ENCODE results near the gene SRPRB. TPM values are rescaled to one million over a fixed set of nuclear protein-coding genes. Genes with fewer than 3 reads are reported as not detected.

The SRPRB gene
- total RNA-seq, 4 donors from 2014 or later: 13.8 to 32.1 (median 24.4) TPM

GRCh38 chr3:133866141-133866540 is 60.5 kb downstream of the SRPRB start:
- H3K27me3 ChIP-seq: no peaks in the 10 kb centered on the region
- H3K27ac ChIP-seq: no peak overlapping the region
- H3K36me3 ChIP-seq: peaks cover 0 to 10% of the 10 kb centered on the region in 2 donors
- 90% methylated on average over 3 of the region's 3 CpGs; no CpG with 5 or more reads in 1 of the 2 donors for WGBS, 2 donors (ENCODE audit: low coverage in 1 of 2)
- ATAC-seq: no peak
- peaks cover 0 to 15% (median 0%) of the 10 kb centered on the region in 3 donors for H3K4me1 ChIP-seq
- H3K9me3 ChIP-seq: no peaks in the 10 kb centered on the region
- H3K4me3 ChIP-seq: no peak overlapping the region
- no peak for TF ChIP-seq EP300 (IDR thresholded peaks at IDR 0.05)
- TF ChIP-seq CTCF (IDR thresholded peaks at IDR 0.05): no peak
- TF ChIP-seq POLR2AphosphoS5 (IDR thresholded peaks at IDR 0.05): no peak
- no peak for TF ChIP-seq POLR2A (IDR thresholded peaks at IDR 0.05)

GRCh38 chr3:133868186-133868585 is 62.6 kb downstream of the SRPRB start:
- ATAC-seq: no peak
- no peak overlapping the region for H3K27ac ChIP-seq
- WGBS, 2 donors (ENCODE audit: low coverage in 1 of 2): 43 to 83% methylated on average over 1 to 4 of the region's 8 CpGs

GRCh38 chr3:133868758-133869475 is 63.3 kb downstream of the SRPRB start:
- Histone ChIP-seq H3K4me3 (no peak overlapping the region), H3K36me3 (no peaks in the 10 kb centered on the region), H3K27me3 (no peaks in the 10 kb centered on the region), H3K4me1 (peaks cover 0 to 15% (median 0%) of the 10 kb centered on the region in 3 donors), H3K9me3 (no peaks in the 10 kb centered on the region), H3K27ac (no peak overlapping the region)
- ATAC-seq: no peak
- TF ChIP-seq EP300 (IDR thresholded peaks at IDR 0.05) (no peak), CTCF (IDR thresholded peaks at IDR 0.05) (no peak), POLR2AphosphoS5 (IDR thresholded peaks at IDR 0.05) (no peak), POLR2A (IDR thresholded peaks at IDR 0.05) (no peak)
- whole genome bisulfite sequencing, 2 donors (ENCODE audit: low coverage in 1 of 2): 25% methylated on average over 4 to 6 of the region's 7 CpGs

More at GRCh38 chr3:133868186-133868585, 62.6 kb downstream of the SRPRB start:
- no peaks in the 10 kb centered on the region for H3K27me3 ChIP-seq
- no peaks in the 10 kb centered on the region for H3K36me3 ChIP-seq
- H3K4me3 ChIP-seq: no peak overlapping the region
- no peak for TF ChIP-seq EP300 (IDR thresholded peaks at IDR 0.05)
- TF ChIP-seq CTCF (IDR thresholded peaks at IDR 0.05): no peak
- no peak for TF ChIP-seq POLR2AphosphoS5 (IDR thresholded peaks at IDR 0.05)
- TF ChIP-seq POLR2A (IDR thresholded peaks at IDR 0.05): no peak
- peaks cover 0 to 15% (median 0%) of the 10 kb centered on the region in 3 donors for H3K4me1 ChIP-seq
- no peaks in the 10 kb centered on the region for H3K9me3 ChIP-seq

- 92 to 95% methylated on average over 4 to 5 of the region's 6 CpGs for WGBS, 2 donors (ENCODE audit: low coverage in 1 of 2)
- peaks cover 0 to 15% (median 0%) of the 10 kb centered on the region in 3 donors for H3K4me1 ChIP-seq
- no peak overlapping the region for H3K4me3 ChIP-seq
- no peaks in the 10 kb centered on the region for H3K36me3 ChIP-seq
- TF ChIP-seq CTCF (IDR thresholded peaks at IDR 0.05) (no peak), POLR2AphosphoS5 (IDR thresholded peaks at IDR 0.05) (no peak), EP300 (IDR thresholded peaks at IDR 0.05) (no peak), POLR2A (IDR thresholded peaks at IDR 0.05) (no peak)
- H3K9me3 ChIP-seq: no peaks in the 10 kb centered on the region
- no peaks in the 10 kb centered on the region for H3K27me3 ChIP-seq
- no peak for ATAC-seq
- no peak overlapping the region for H3K27ac ChIP-seq
Observed at GRCh38 chr3:133869586-133869985, 64.0 kb downstream of the SRPRB start.

GRCh38 chr3:133870822-133871221 is 65.2 kb downstream of the SRPRB start:
- Histone ChIP-seq H3K4me1 (peaks cover 0 to 15% (median 0%) of the 10 kb centered on the region in 3 donors), H3K9me3 (no peaks in the 10 kb centered on the region), H3K36me3 (no peaks in the 10 kb centered on the region), H3K4me3 (no peak overlapping the region), H3K27me3 (no peaks in the 10 kb centered on the region), H3K27ac (no peak overlapping the region)
- ATAC-seq: no peak
- no peak for TF ChIP-seq POLR2AphosphoS5 (IDR thresholded peaks at IDR 0.05)
- no peak for TF ChIP-seq EP300 (IDR thresholded peaks at IDR 0.05)
- no peak for TF ChIP-seq CTCF (IDR thresholded peaks at IDR 0.05)
- no peak for TF ChIP-seq POLR2A (IDR thresholded peaks at IDR 0.05)
